K562 (cell line): ENCODE measurements around the gene GMDS. TPM values are rescaled to one million over a fixed set of nuclear protein-coding genes. Genes with fewer than 3 reads are reported as not detected.
"Not testable (repeated sequence)": the region's sequence is repeated elsewhere in the genome, so short reads cannot be mapped to it uniquely, and the experiment has no call there.

Experiments used
- ATAC-seq: fragments of 200-7000 bp; cut with Tn5 transposase; 3 replicates; pipeline ENCODE4 v1.9.1; 2020; ENCODE audit warnings: moderate library complexity
- BruUV-seq: library from RNA; stranded (reverse); fragments of 400-500 nt; replicated peaks from 2 replicates; lab custom pipeline; 2021; lab: Mats Ljungman, UMichigan
- CTCF ChIA-PET: fragments of 300-600 bp; formaldehyde crosslinking; extraction: SDS; loops from one replicate; lab custom pipeline; 2021; ENCODE audit warnings: low intra/inter-chr PET ratio; lab: Yijun Ruan, JAX
- POLR2A ChIA-PET: fragments of 300-600, 350-650 bp; sonication (Branson Sonifier 250); formaldehyde crosslinking; extraction: SDS; loops from one replicate; lab custom pipeline; 2021; ENCODE audit warnings: antibody characterized with exemption, inconsistent platforms; lab: Yijun Ruan, JAX
- DNase-seq, 4 experiments: peaks; one replicate each; pipeline versions ENCODE4 v3.0.0 to v3.0.0-alpha.2; 2011 to 2018; ENCODE audit warnings: low spot score in 3 of 4, mixed read lengths in 3 of 4; ENCODE audit errors: extremely low read depth in 1 of 4
- FAIRE-seq: peaks from 2 replicates; lab custom pipeline; 2011; peaks lifted over from hg19 to GRCh38; lab: Jason Lieb, UNC
- H2AFZ ChIP-seq: 2 replicates; pipeline ENCODE4 v1.6.0; 2011; ENCODE audit warnings: low read depth, low read length, control low read depth, inconsistent platforms
- H3K27ac ChIP-seq: fragments of 200-600 bp; 3 replicates; pipeline ENCODE4 v1.8.0; 2011; ENCODE audit warnings: low read depth, mild to moderate bottlenecking, control low read depth, inconsistent platforms, low read length, moderate library complexity, mixed read lengths; ENCODE audit errors: extremely low read depth
- H3K27me3 ChIP-seq, 2 experiments: fragments of 300-600 bp in 1 of 2; 2 replicates in 1 of 2; 3 replicates in 1 of 2; pipeline versions ENCODE4 v1.6.0 to v1.8.0; 2011; ENCODE audit warnings: inconsistent platforms in 2 of 2, low read length in 2 of 2, mild to moderate bottlenecking in 1 of 2, mixed read lengths in 1 of 2, moderate library complexity in 1 of 2; ENCODE audit not compliant: control insufficient read depth in 2 of 2, insufficient read depth in 2 of 2
- H3K36me3 ChIP-seq: fragments of 300-600 bp; 3 replicates; pipeline ENCODE4 v1.8.0; 2011; ENCODE audit warnings: mild to moderate bottlenecking, low read length, inconsistent platforms; ENCODE audit not compliant: control insufficient read depth, insufficient read depth
- H3K4me1 ChIP-seq, 2 experiments: fragments of 200-600 bp in 1 of 2; replicated peaks in 1 of 2; 2 replicates in 1 of 2; 3 replicates in 1 of 2; pipeline versions ENCODE4 v1.5.1 to v1.8.0; 2011; ENCODE audit warnings: inconsistent platforms in 2 of 2, low read length in 2 of 2, mild to moderate bottlenecking in 1 of 2, mixed read lengths in 1 of 2, moderate library complexity in 1 of 2; ENCODE audit not compliant: control insufficient read depth in 2 of 2, insufficient read depth in 2 of 2
- H3K4me2 ChIP-seq: 2 replicates; pipeline ENCODE4 v1.6.1; 2011; ENCODE audit warnings: low read length, control low read depth, inconsistent platforms, mixed read lengths; ENCODE audit not compliant: insufficient read depth
- H3K4me3 ChIP-seq: fragments of 200-600 bp; sonication (generic), shearing (Covaris generic); 2 replicates; pipeline ENCODE4 v1.5.1; 2016; ENCODE audit warnings: control low read depth, inconsistent platforms
- H3K79me2 ChIP-seq: fragments of 200-600 bp; 3 replicates; pipeline ENCODE4 v1.8.0; 2011; ENCODE audit warnings: low read length, inconsistent platforms; ENCODE audit not compliant: control insufficient read depth, insufficient read depth
- H3K9ac ChIP-seq, 2 experiments: 2 replicates each; pipeline versions ENCODE4 v1.6.0 to v1.6.1; 2011; ENCODE audit warnings: low read depth in 2 of 2, low read length in 2 of 2, control low read depth in 1 of 2, inconsistent platforms in 1 of 2, mild to moderate bottlenecking in 1 of 2, mixed read lengths in 1 of 2; ENCODE audit not compliant: insufficient read depth in 1 of 2
- H3K9me1 ChIP-seq: one replicate; pipeline ENCODE4 v1.6.0; 2011; ENCODE audit warnings: inconsistent platforms, mild to moderate bottlenecking, low read length, moderate library complexity; ENCODE audit not compliant: control insufficient read depth, insufficient read depth
- H3K9me3 ChIP-seq: replicated peaks from 2 replicates; pipeline ENCODE4 v1.5.1; 2011; ENCODE audit warnings: low read depth, low read length, inconsistent platforms; ENCODE audit not compliant: control insufficient read depth, insufficient read depth
- H4K20me1 ChIP-seq: replicated peaks from 2 replicates; pipeline ENCODE4 v1.6.1; 2011; ENCODE audit warnings: low read length, inconsistent platforms, mixed read lengths; ENCODE audit not compliant: control insufficient read depth, insufficient read depth
- FOXJ2 ChIP-seq: fragments of 200-800 bp; sonication (Bioruptor generic); IDR thresholded peaks from 2 replicates; pipeline ENCODE4 v1.6.1; 2016; ENCODE audit warnings: missing genetic modification characterization, missing compliant biosample characterization
- TCF7L2 ChIP-seq: fragments of 150-350 bp; IDR thresholded peaks from 2 replicates; pipeline ENCODE4 v1.6.1; 2016; ENCODE audit warnings: low read depth, mild to moderate bottlenecking, low read length, moderate library complexity
- WGBS: fragments of 100-300 bp; shearing (Covaris generic); methylation state at CpG from one replicate; pipeline ENCODE4 v1.1.6; 2016; ENCODE audit warnings: low coverage, mixed read lengths; ENCODE audit not compliant: insufficient coverage; ENCODE audit errors: missing lambda C conversion rate; 5-methylcytosine and 5-hydroxymethylcytosine counted together
- in situ Hi-C: fragments of 300-500 bp; cut with MboI; formaldehyde crosslinking; loops from 4 replicates; pipeline ENCODE4 v1.15.0; 2018; ENCODE audit warnings: inconsistent platforms, mixed read lengths
- intact Hi-C: fragments of 100-400 bp; cut with micrococcal nuclease; formaldehyde crosslinking; loops from 2 replicates; pipeline ENCODE4 v1.14.2; 2022
- polyA plus RNA-seq, 8 experiments: library from polyadenylated mRNA; depleted of rRNA in 4 of 8; stranded (reverse) in 5 of 8; unstranded in 3 of 8; fragments of >200 nt; fragmentation: Nextera tagmentation in 2 of 8; fragmentation: Illumina TruSeq in 1 of 8; extraction: Ambion mirVana in 2 of 8; extraction: Trizol in 1 of 8; gene quantifications; 2 replicates each; pipeline versions ENCODE4 v1.2.1 to v1.2.3, GENCODE V29; 2011 to 2014; ENCODE audit warnings: inconsistent platforms in 1 of 8, missing spikeins in 1 of 8
- total RNA-seq, 7 experiments: library from RNA; depleted of rRNA in 6 of 7; stranded (reverse); fragments of >200 nt in 6 of 7; fragmentation: Illumina TruSeq in 2 of 7; extraction: Trizol in 2 of 7; gene quantifications; 2 replicates each; pipeline versions ENCODE4 v1.2.1 to v1.2.3, GENCODE V29; 2011 to 2021; ENCODE audit warnings: low replicate concordance in 1 of 7
- TF ChIP-seq, protein P1 (sequence below): sonication (generic); formaldehyde crosslinking; IDR thresholded peaks from 2 replicates; pipeline ENCODE4 v1.8.1; 2023; ENCODE audit warnings: mild to moderate bottlenecking, missing genetic modification reagents

The GMDS gene
- total and polyA plus RNA-seq, 9 of the 15 experiments (the other 6 are each of a cell fraction or from before 2014, with no cell fraction given): 0.48 to 31.8 (median 13.4) TPM

DNA sequence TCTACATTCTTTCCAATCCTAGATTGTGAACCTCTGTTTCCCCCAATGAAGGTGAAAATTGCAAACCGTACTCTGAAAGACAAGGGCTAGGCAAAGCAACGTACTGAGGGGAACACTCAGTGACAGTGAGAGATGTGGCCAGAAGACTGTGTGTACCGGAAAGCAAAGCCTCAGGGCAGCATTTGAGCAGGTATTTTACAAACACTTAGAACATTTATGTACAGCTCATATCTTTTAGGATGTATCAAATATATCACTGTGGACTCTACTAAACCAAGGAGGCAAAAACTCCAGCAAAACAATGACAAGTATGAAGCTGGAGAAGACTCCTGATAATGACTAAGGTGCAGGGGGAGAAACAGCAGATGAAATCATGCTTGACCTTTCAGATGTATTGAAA is 398.8 kb downstream of the GMDS start (continued):
- TF ChIP-seq, protein P1, sequence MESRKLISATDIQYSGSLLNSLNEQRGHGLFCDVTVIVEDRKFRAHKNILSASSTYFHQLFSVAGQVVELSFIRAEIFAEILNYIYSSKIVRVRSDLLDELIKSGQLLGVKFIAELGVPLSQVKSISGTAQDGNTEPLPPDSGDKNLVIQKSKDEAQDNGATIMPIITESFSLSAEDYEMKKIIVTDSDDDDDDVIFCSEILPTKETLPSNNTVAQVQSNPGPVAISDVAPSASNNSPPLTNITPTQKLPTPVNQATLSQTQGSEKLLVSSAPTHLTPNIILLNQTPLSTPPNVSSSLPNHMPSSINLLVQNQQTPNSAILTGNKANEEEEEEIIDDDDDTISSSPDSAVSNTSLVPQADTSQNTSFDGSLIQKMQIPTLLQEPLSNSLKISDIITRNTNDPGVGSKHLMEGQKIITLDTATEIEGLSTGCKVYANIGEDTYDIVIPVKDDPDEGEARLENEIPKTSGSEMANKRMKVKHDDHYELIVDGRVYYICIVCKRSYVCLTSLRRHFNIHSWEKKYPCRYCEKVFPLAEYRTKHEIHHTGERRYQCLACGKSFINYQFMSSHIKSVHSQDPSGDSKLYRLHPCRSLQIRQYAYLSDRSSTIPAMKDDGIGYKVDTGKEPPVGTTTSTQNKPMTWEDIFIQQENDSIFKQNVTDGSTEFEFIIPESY (CRISPR knock-in tag): no peak
- TF ChIP-seq TCF7L2: no peak
- no peak for TF ChIP-seq FOXJ2 (tag)
- TF ChIP-seq, all 486 proteins: peak for 0

DNA sequence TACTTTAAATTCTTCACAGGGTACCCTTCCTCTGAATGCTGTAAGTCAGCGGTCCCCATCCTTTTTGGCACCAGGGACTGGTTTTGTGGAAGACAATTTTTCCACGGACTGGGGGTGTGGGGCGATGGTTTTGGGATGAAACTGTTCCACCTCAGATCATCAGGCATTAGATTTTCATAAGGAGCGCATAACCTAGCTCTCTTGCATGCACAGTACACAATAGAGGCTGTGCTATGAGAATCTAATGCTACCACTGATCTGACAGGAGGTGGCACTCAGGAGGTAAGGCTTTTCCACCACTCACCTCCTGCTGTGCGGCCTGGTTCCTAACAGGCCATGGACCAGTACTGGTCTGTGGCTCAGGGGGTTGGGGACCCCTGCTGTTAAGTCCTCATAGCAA is 399.9 kb downstream of the GMDS start:
- H4K20me1 ChIP-seq, DNase-seq, H3K27ac ChIP-seq, intact Hi-C loops, H3K4me1 ChIP-seq, H3K9me3 ChIP-seq, BruUV-seq, CTCF ChIA-PET, H3K4me2 ChIP-seq, H2AFZ ChIP-seq, H3K4me3 ChIP-seq, ATAC-seq, H3K9ac ChIP-seq, H3K79me2 ChIP-seq, in situ Hi-C loops, H3K9me1 ChIP-seq, POLR2A ChIA-PET, FAIRE-seq, H3K36me3 ChIP-seq: not testable (repeated sequence)
- peaks cover 6 to 17% of the 10 kb centered on the region in 2 experiments; a peak in 4 of 5 replicates for H3K27me3 ChIP-seq
- WGBS: 4% methylated on average over 5 of the region's 5 CpGs
